ACC112 (cell line): Measurements from ENCODE around the gene PYCR2.
"Not testable (repeated sequence)": the region's sequence is repeated elsewhere in the genome, so short reads cannot be mapped to it uniquely, and the experiment has no call there.

Source experiments
- H2AFZ ChIP-seq: fragments of 200-600 bp; sonication (generic); one replicate; pipeline ENCODE4 v1.6.0; 2017; ENCODE audit warnings: antibody characterized with exemption, low read length; ENCODE audit not compliant: unreplicated experiment
- H3K27ac ChIP-seq: fragments of 200-600 bp; sonication (generic); 2 replicates; pipeline ENCODE4 v1.5.1; 2014; ENCODE audit warnings: low read depth, mild to moderate bottlenecking, antibody characterized with exemption, low read length, moderate library complexity
- H3K27me3 ChIP-seq: fragments of 200-600 bp; sonication (generic); 2 replicates; pipeline ENCODE4 v1.6.1; 2014; ENCODE audit warnings: mild to moderate bottlenecking, antibody characterized with exemption, low read length, moderate library complexity, mixed read lengths; ENCODE audit not compliant: insufficient read depth
- H3K36me3 ChIP-seq: fragments of 200-600 bp; sonication (generic); 2 replicates; pipeline ENCODE4 v1.6.1; 2016; ENCODE audit warnings: mild to moderate bottlenecking, antibody characterized with exemption, low read length, moderate library complexity, mixed read lengths; ENCODE audit not compliant: insufficient read depth
- H3K4me1 ChIP-seq: fragments of 200-600 bp; sonication (generic); one replicate; pipeline ENCODE4 v1.6.1; 2016; ENCODE audit warnings: low read length, mixed read lengths; ENCODE audit not compliant: insufficient read depth, unreplicated experiment, control insufficient read depth
- H3K4me3 ChIP-seq: fragments of 200-600 bp; sonication (generic); 2 replicates; pipeline ENCODE4 v1.5.1; 2014; ENCODE audit warnings: mild to moderate bottlenecking, low read depth, low read length
- H3K79me2 ChIP-seq: fragments of 200-600 bp; sonication (generic); one replicate; pipeline ENCODE4 v1.6.0; 2016; ENCODE audit warnings: low read length; ENCODE audit not compliant: control insufficient read depth, unreplicated experiment, insufficient read depth

The PYCR2 gene

DNA sequence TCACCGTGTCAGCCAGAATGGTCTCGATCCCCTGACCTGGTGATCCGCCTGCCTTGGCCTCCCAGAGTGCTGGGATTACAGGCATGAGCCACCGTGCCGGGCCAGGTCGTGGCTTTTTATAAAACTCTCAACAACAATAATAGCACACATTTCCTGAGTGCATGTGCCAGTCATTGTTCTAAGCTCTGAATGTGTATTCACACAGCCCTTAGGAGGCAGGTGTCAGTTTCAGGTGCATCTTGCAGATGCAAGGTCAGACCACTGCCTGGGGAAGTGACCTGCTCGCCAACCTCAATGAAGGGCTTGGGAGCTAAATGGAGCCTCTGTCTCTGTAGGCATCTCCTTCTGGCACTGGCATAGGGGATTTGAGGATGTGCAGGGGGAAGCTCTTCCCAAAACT is 18.5 kb upstream of the PYCR2 start:
- H3K36me3 ChIP-seq: no peaks in the 10 kb centered on the region
- H2AFZ ChIP-seq: no peak overlapping the region
- no peaks in the 10 kb centered on the region for H3K4me1 ChIP-seq
- H3K79me2 ChIP-seq: no peaks in the 10 kb centered on the region
- no peak overlapping the region for H3K27ac ChIP-seq
- peaks cover 5% of the 10 kb centered on the region; the same call in 1 of the 2 replicates for H3K27me3 ChIP-seq
- H3K4me3 ChIP-seq: no peak overlapping the region

DNA sequence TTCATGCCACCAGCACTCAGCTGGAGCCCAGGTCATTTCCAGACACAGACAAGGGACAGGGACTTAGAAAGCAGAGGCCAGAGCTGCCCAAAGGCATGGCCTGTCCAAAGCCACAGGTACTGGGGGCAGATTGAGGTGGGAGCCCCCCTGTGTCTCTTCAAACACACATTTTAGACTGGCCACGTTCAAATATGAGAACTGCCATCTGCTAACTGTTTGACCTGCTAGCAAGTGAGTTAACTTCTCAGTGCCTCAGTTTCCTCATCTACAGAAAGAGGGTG is 17.8 kb upstream of the PYCR2 start:
- no peak overlapping the region for H3K4me3 ChIP-seq
- H3K27ac ChIP-seq: no peak overlapping the region
- H3K36me3 ChIP-seq: no peaks in the 10 kb centered on the region
- no peaks in the 10 kb centered on the region for H3K27me3 ChIP-seq
- H3K4me1 ChIP-seq: no peaks in the 10 kb centered on the region
- no peak overlapping the region for H2AFZ ChIP-seq
- H3K79me2 ChIP-seq: no peaks in the 10 kb centered on the region

DNA sequence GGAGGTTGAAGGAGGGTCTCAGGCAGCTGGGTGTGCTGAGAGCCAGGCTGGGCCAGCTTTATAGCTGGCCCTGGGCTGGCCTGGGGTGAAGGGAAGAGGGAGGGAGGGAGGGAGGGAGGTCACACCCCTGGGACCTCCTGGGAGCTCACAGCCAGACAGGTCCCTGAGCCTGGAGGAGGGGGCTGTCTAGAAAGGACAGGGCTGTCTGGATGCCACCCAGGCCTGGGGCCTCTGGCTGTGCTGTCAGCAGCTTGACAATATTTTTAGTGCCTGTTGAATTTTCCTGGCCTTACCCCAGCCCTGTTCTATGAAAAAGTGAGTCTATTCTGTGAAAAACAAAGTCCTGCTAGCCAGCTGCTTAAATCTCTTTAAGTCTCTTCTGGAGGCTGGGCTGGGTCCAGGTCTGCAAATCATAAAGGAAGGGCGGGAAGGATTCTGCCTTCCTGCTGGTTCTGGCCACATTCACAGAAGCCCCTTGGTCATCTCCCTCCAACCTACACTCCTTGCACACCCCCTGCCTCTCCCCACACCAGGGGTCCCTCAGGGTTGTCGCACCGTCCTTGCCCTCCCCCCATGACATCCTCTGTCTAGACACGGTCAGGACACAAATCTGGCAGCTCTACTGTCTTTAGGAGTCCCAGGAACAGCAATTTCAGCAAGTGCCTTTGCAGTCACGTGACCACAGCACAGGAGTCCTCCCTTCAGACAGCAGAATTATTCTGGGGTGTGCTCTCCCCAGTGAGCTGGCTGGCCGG is 17.3 kb upstream of the PYCR2 start, which contains the start of gene LEFTY2:
LEFTY2 (minus strand) TSS at position 34 of the 755 bp plus-strand sequence. CDS start 80 bp downstream, outside the sequence.
- Histone ChIP-seq H3K36me3 (no peaks in the 10 kb centered on the region), H3K27me3 (no peaks in the 10 kb centered on the region), H2AFZ (no peak within 1 kb of the TSS), H3K27ac (no peak within 1 kb of the TSS), H3K4me1 (no peaks in the 10 kb centered on the region), H3K79me2 (no peaks in the 10 kb centered on the region), H3K4me3 (no peak within 1 kb of the TSS)

DNA sequence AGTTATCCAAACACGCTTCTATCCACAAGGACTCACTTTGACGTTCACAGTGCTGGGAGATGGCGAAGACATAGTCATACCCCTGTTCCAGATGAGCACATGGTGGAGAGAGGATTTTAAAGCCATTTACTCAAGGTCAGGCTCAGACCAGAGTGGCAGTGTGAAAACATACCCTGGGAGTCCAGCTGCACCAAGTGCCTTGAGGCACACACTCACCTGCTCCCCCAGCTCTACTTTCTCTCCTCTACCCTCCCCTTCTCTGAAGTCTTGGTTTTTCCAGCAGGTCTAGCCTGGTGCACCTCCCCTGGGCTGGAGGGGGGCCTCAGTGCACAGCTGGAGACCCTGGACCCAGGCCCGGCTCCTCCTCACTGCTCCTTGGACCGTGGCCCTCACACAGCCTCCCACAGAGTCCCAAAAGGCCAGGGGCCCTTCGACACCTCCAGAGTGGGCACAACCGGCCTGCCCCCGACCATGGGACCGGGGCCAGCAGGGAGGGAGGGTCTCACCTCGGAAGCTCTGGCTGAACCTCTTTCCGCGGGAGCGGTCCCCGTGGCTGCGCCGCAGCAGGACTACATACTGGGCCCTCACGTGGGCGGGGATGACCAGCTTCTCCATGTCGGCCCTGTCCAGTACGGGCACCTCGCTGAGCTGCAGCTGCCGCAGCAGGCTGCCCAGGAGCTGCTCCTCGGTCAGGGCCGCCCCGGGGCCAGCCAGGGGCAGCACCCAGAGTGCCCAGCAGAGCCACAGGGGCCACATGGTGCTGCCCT is 16.5 kb upstream of the PYCR2 start:
- Histone ChIP-seq H3K79me2 (no peaks in the 10 kb centered on the region), H3K27me3 (no peaks in the 10 kb centered on the region), H3K27ac (no peak overlapping the region), H3K4me1 (no peaks in the 10 kb centered on the region), H3K4me3 (no peak overlapping the region), H3K36me3 (no peaks in the 10 kb centered on the region), H2AFZ (no peak overlapping the region)

DNA sequence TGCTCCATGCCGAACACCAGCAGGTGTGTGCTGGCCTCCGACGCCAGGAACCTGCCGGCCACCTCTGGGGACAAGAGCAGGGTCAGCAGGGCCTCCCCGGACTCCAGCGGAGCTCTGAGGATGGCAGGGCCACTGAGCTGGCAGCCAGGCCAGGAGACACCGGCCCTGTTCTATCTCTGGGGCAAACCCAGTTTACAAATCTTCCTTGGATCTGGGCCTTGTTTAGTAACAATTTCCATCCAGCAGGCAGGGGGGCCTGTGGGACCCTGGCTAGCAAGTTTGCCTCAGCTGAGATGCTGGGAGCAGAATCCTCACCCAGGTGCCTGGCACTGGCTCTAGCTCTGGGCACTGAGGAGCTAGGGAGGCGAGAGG is 15.9 kb upstream of the PYCR2 start:
- H2AFZ ChIP-seq, H3K4me1 ChIP-seq, H3K4me3 ChIP-seq: not testable (repeated sequence)

DNA sequence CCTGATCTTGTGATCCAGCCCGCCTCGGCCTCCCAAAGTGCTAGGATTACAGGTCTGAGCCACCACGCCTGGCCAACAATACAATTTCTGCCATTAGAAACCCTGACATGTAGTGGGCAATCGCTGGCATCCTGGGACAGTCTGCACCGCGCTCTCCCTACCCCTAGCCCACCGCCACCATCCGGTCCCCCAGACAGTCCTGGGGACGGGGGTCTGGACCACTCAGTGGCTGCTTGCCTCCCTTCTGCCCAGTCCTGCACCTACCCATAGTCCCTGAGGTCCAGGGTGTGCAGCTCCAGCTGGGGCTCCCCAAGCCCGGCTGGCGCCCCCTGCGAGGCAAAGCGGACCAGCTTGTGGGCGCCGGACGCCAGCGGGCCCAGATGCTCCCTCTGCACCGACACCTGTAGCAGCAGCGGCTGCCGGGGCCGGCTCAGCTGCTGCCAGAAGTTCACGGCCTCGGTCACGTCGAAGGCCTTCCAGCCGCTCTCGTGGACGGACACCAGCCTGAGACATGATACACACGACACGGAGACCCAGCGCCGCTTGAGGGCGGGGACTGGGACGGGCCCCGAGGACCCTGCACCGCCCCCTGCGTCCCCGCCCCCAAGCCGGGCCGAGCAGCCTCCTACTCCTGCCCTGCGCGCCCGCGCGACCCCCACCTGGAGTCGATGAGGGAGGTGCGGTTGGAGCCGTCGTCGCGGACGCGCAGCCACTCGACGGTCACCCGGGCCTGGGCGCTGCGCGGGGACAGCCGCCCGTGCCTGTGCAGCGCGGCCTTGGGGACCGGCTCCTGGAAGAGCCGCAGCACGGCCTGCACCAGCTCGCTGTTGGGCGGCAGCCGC is 15.3 kb upstream of the PYCR2 start:
- H3K4me3 ChIP-seq, H3K27ac ChIP-seq, H3K79me2 ChIP-seq, H3K36me3 ChIP-seq, H3K4me1 ChIP-seq, H2AFZ ChIP-seq, H3K27me3 ChIP-seq: not testable (repeated sequence)

More for the DNA sequence above, 15.9 kb upstream of the PYCR2 start:
- H3K27ac ChIP-seq, H3K27me3 ChIP-seq, H3K79me2 ChIP-seq, H3K36me3 ChIP-seq: not testable (repeated sequence)

DNA sequence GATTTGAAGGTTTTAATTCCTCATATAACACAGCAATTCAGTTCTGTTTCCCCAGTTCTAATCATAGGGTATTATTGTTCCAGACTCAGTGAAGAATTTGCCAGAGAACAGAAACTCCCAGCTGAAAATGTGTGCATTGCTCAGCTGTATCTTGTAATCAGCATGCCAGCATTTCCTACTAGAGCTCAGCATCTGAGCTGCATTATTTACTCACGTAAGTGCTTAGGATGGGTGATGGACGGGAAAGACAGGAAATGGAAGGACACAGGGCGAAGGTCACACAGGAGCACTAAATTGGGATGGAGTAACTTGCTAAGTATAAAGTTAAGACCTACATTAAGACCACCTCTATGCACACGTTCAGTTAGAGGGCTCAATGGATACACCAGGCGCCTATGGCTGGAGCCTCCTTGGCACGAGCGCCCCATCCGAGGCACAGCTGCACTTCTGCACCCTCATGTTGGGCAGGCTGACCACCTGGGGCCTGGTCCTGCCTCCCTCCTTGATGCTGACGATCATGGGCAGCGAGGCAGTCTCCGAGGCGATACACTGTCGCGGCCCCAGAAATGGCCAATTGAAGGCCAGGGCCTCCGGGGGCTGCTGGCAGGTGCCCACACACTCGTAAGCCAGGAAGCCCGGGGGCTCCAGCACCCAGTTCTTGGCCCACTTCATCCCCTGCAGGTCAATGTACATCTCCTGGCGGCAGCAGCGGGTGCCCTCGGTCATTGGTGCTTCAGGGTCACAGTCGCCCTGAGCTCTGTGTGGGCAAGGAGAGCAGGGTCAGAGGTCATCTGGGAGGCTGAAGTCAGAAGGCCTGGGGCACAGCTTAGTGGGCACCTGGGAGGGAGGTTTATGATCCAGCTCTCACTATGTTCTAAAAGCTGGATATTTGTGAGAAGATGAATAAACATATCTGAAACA is 13.3 kb upstream of the PYCR2 start:
- Histone ChIP-seq H3K4me3 (no peak overlapping the region), H3K27ac (no peak overlapping the region), H3K27me3 (no peaks in the 10 kb centered on the region), H3K36me3 (no peaks in the 10 kb centered on the region), H3K4me1 (no peaks in the 10 kb centered on the region), H2AFZ (no peak overlapping the region), H3K79me2 (no peaks in the 10 kb centered on the region)

DNA sequence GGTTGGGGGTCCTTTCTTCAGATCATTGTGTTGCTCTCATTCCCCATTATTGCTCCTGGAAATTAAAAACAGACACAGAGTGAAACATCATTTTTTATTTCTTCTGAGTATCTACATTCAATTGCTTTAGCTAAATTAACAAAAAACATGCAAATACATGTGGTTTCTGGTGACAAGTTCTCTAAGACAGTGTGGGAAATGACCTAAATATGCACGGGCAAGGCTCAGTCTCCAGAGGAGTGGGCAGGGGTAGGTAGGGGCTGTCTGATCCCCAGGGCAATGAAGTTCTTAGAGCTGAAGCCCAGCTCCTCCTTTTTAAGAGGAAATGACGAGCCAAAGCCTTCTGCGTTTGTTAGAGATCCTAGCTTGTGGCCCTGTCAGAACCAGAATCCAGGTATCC is 12.5 kb upstream of the PYCR2 start:
- no peaks in the 10 kb centered on the region for H3K36me3 ChIP-seq
- no peak overlapping the region for H3K27ac ChIP-seq
- no peaks in the 10 kb centered on the region for H3K4me1 ChIP-seq
- H3K79me2 ChIP-seq: no peaks in the 10 kb centered on the region
- no peaks in the 10 kb centered on the region for H3K27me3 ChIP-seq
- no peak overlapping the region for H3K4me3 ChIP-seq
- no peak overlapping the region for H2AFZ ChIP-seq

DNA sequence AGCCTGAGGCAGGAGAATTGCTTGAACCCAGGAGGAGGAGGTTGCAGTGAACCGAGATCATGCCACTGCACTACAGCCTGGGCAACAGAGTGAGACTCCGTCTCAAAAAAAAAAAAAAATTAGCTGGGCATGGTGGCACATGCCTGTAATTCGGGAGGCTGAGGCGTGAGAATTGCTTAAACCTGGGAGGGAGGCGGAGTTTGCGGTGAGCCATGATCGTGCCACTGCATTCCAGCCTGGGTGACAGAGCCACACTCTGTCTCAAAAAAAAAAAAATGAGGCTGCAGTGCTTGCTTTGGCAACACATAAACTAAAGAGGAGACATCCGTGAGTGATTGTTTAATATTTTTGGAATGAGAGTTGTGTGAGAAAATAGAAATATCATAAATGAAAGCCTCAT is 12.0 kb upstream of the PYCR2 start:
- H3K27ac ChIP-seq, H2AFZ ChIP-seq: not testable (repeated sequence)

DNA sequence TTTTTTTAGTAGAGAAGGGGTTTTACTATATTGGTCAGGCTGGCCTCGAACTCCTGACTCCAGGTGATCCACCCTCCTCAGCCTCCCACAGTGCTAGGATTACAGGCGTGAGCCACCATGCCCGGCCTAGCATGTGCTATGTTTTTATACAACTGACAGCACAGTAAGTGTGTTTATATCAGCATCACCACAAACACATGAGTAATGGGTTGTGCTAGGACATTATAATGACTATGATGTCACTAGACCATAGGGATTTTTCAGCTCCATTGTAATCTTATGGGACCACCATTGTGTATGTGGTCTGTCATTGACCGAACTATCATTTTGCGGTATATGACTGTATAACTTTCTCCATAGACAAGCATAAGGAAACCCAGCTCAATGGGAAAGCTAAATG is 10.7 kb upstream of the PYCR2 start:
- no peak overlapping the region for H3K4me3 ChIP-seq
- no peaks in the 10 kb centered on the region for H3K79me2 ChIP-seq
- no peaks in the 10 kb centered on the region for H3K4me1 ChIP-seq
- no peaks in the 10 kb centered on the region for H3K27me3 ChIP-seq
- H3K27ac ChIP-seq: no peak overlapping the region
- H2AFZ ChIP-seq: no peak overlapping the region
- H3K36me3 ChIP-seq: no peaks in the 10 kb centered on the region

More for the DNA sequence above, 12.0 kb upstream of the PYCR2 start:
- H3K79me2 ChIP-seq, H3K36me3 ChIP-seq, H3K4me1 ChIP-seq, H3K27me3 ChIP-seq, H3K4me3 ChIP-seq: not testable (repeated sequence)
